HCT116 (cell line): ENCODE measurements around the gene ASB8. TPM values are rescaled to one million over a fixed set of nuclear protein-coding genes. Genes with fewer than 3 reads are reported as not detected.

Experiments
- ATAC-seq: fragments of 200-7000 bp; cut with Tn5 transposase; 2 replicates; pipeline ENCODE4 v1.9.1; 2020; ENCODE audit warnings: mild to moderate bottlenecking, moderate library complexity
- BruUV-seq: library from RNA; stranded (reverse); fragments of 400-500 nt; replicated peaks from 2 replicates; lab custom pipeline; 2021; lab: Mats Ljungman, UMichigan
- CTCF ChIA-PET: fragments of 300-600 bp; sonication (Branson Sonifier 250); formaldehyde crosslinking; loops from one replicate; lab custom pipeline; 2021; ENCODE audit warnings: antibody characterized with exemption; lab: Charles Lee
- POLR2A ChIA-PET: fragments of 300-600, 350-600 bp; sonication (Branson Sonifier 250); formaldehyde crosslinking; loops from one replicate; lab custom pipeline; 2021; ENCODE audit warnings: antibody characterized with exemption; lab: Charles Lee
- RAD21 ChIA-PET, 2 experiments: fragments of 300-600 bp; sonication (Branson Sonifier 250); formaldehyde crosslinking; loops; one replicate each; lab custom pipeline; 2023; ENCODE audit warnings: low total read pairs in 2 of 2; ENCODE audit not compliant: uncharacterized antibody in 2 of 2, unreplicated experiment in 2 of 2, low non-redundant PET in 1 of 2; lab: Charles Lee
- DNase-seq: peaks from one replicate; pipeline ENCODE4 v3.0.0-alpha.2; 2010; ENCODE audit warnings: low read depth, low spot score
- H2AFZ ChIP-seq: fragments of 200-600 bp; shearing (Covaris generic), sonication (generic); 2 replicates; pipeline ENCODE4 v1.6.1; 2017; ENCODE audit warnings: low read depth, mixed run types, mixed read lengths, antibody characterized with exemption, low read length; ENCODE audit not compliant: poor library complexity, severe bottlenecking
- H3K27ac ChIP-seq: 2 replicates; pipeline ENCODE4 v1.5.1; 2012; ENCODE audit warnings: low read depth, low read length
- H3K27me3 ChIP-seq: fragments of 200-600 bp; sonication (generic); 2 replicates; pipeline ENCODE4 v1.6.1; 2016; ENCODE audit warnings: mixed run types, low read length, mixed read lengths; ENCODE audit not compliant: insufficient read depth
- H3K36me3 ChIP-seq, 2 experiments: fragments of 200-500 bp in 1 of 2; fragments of 200-600 bp in 1 of 2; sonication (Bioruptor generic) in 1 of 2; sonication (generic) in 1 of 2; 2 replicates each; pipeline versions ENCODE4 v1.5.1 to v1.6.1; 2014 to 2016; ENCODE audit warnings: low read length in 2 of 2, inconsistent platforms in 1 of 2, mixed read lengths in 1 of 2, mixed run types in 1 of 2; ENCODE audit not compliant: insufficient read depth in 2 of 2, control insufficient read depth in 1 of 2
- H3K4me1 ChIP-seq, 2 experiments: fragments of 200-600 bp in 1 of 2; sonication (generic) in 1 of 2; 2 replicates each; pipeline versions ENCODE4 v1.5.1 to v1.6.1; 2012 to 2017; ENCODE audit warnings: low read length in 2 of 2, inconsistent platforms in 1 of 2, mild to moderate bottlenecking in 1 of 2, mixed read lengths in 1 of 2, mixed run types in 1 of 2, moderate library complexity in 1 of 2; ENCODE audit not compliant: insufficient read depth in 2 of 2, control insufficient read depth in 1 of 2
- H3K4me2 ChIP-seq: fragments of 200-600 bp; sonication (generic); 2 replicates; pipeline ENCODE4 v1.6.1; 2017; ENCODE audit warnings: mixed run types, low read length, mixed read lengths
- H3K4me3 ChIP-seq, 2 experiments: fragments of 200-600 bp in 1 of 2; sonication (generic) in 1 of 2; replicated peaks in 1 of 2; 2 replicates each; pipeline ENCODE4 v1.5.1; 2011 to 2016; ENCODE audit warnings: low read length in 2 of 2, control low read depth in 1 of 2, low read depth in 1 of 2, mild to moderate bottlenecking in 1 of 2, mixed read lengths in 1 of 2, mixed run types in 1 of 2
- H3K79me2 ChIP-seq: fragments of 200-600 bp; sonication (generic); 2 replicates; pipeline ENCODE4 v1.6.1; 2017; ENCODE audit warnings: mild to moderate bottlenecking, mixed run types, low read length, moderate library complexity, mixed read lengths; ENCODE audit not compliant: insufficient read depth
- H3K9ac ChIP-seq: fragments of 200-600 bp; sonication (generic); 2 replicates; pipeline ENCODE4 v1.6.1; 2016; ENCODE audit warnings: low read length, mixed read lengths
- H3K9me2 ChIP-seq: fragments of 200-600 bp; sonication (generic), shearing (Covaris generic); 2 replicates; pipeline ENCODE4 v1.6.1; 2017; ENCODE audit warnings: mixed run types, mild to moderate bottlenecking, moderate library complexity; ENCODE audit not compliant: insufficient read depth
- H3K9me3 ChIP-seq, 2 experiments: fragments of 200-500 bp in 1 of 2; fragments of 200-600 bp in 1 of 2; sonication (Bioruptor generic) in 1 of 2; sonication (generic) in 1 of 2; 2 replicates each; pipeline ENCODE4 v1.6.1; 2014 to 2017; ENCODE audit warnings: low read length in 2 of 2, mixed read lengths in 2 of 2, inconsistent platforms in 1 of 2, low read depth in 1 of 2, mild to moderate bottlenecking in 1 of 2, mixed run types in 1 of 2, moderate library complexity in 1 of 2; ENCODE audit not compliant: control insufficient read depth in 1 of 2, insufficient read depth in 1 of 2
- H4K20me1 ChIP-seq: fragments of 200-600 bp; sonication (generic), shearing (Covaris generic); 2 replicates; pipeline ENCODE4 v1.6.1; 2017; ENCODE audit warnings: mixed run types, mild to moderate bottlenecking, moderate library complexity; ENCODE audit not compliant: insufficient read depth
- CBX3 ChIP-seq: IDR thresholded peaks from 2 replicates; pipeline ENCODE4 v1.6.1; 2012; ENCODE audit warnings: low read depth
- CEBPB ChIP-seq: IDR thresholded peaks from 2 replicates; pipeline ENCODE4 v1.6.1; 2012; ENCODE audit warnings: low read depth
- CTCF ChIP-seq, 3 experiments: fragments of 200-600 bp in 1 of 3; sonication (generic) in 1 of 3; IDR thresholded peaks in 2 of 3; conservative IDR thresholded peaks in 1 of 3; 2 replicates each; pipeline ENCODE4 v1.5.1; 2012 to 2017; ENCODE audit warnings: low read depth in 2 of 3, low read length in 2 of 3, antibody characterized with exemption in 1 of 3, borderline replicate concordance in 1 of 3, control low read depth in 1 of 3, mild to moderate bottlenecking in 1 of 3, mixed read lengths in 1 of 3, mixed run types in 1 of 3, moderate library complexity in 1 of 3; ENCODE audit not compliant: insufficient read depth in 1 of 3
- EZH2 ChIP-seq: fragments of 200-600 bp; sonication (generic); IDR thresholded peaks from 2 replicates; pipeline ENCODE4 v1.6.1; 2017; ENCODE audit warnings: antibody characterized with exemption, mixed run types
- JUND ChIP-seq: IDR thresholded peaks from 2 replicates; pipeline ENCODE4 v1.6.1; 2012
- POLR2AphosphoS5 ChIP-seq: IDR thresholded peaks from 2 replicates; pipeline ENCODE4 v1.6.1; 2011; ENCODE audit warnings: mild to moderate bottlenecking, low read depth, low read length, moderate library complexity
- REST ChIP-seq: IDR thresholded peaks from 2 replicates; pipeline ENCODE4 v1.6.1; 2012; ENCODE audit warnings: low read depth
- TCF7L2 ChIP-seq: IDR thresholded peaks from 2 replicates; pipeline ENCODE4 v1.7.0; 2011; ENCODE audit warnings: borderline replicate concordance, inconsistent platforms; ENCODE audit not compliant: insufficient read depth, insufficient read length; ENCODE audit errors: extremely low read depth
- ZBTB33 ChIP-seq: IDR thresholded peaks from 2 replicates; pipeline ENCODE4 v1.6.1; 2011; ENCODE audit warnings: mild to moderate bottlenecking, low read length, moderate library complexity; ENCODE audit not compliant: insufficient replicate concordance; ENCODE audit errors: extremely low read depth
- intact Hi-C: fragments of 100-400 bp; cut with micrococcal nuclease; formaldehyde crosslinking; loops from 2 replicates; pipeline ENCODE4 v1.10.0; 2022
- total RNA-seq: library from RNA; stranded (reverse); gene quantifications from one replicate; pipeline ENCODE4 v1.2.1, GENCODE V29; 2021; ENCODE audit not compliant: unreplicated experiment

Gene ASB8
- total RNA-seq, 1 experiment from 2014 or later, result 14.0 TPM

- TF ChIP-seq ZBTB33 (no peak), CEBPB (no peak), JUND (no peak), POLR2AphosphoS5 (no peak), EZH2 (no peak), CBX3 (no peak), TCF7L2 (no peak), REST (no peak), CTCF (IDR thresholded peaks at IDR 0.05 in 2 of 3, conservative IDR thresholded peaks at IDR 0.05 in 1 of 3; ENCODE audit: borderline replicate concordance in 1 of 3, insufficient read depth in 1 of 3, low read depth in 2 of 3, low read length in 2 of 3) (no peak)
- Histone ChIP-seq H3K9me2 (no peaks in the 10 kb centered on the region), H3K9ac (no peak overlapping the region), H3K79me2 (no peaks in the 10 kb centered on the region), H3K27me3 (peaks cover 22% of the 10 kb centered on the region; the same call in 1 of the 2 replicates), H3K36me3 (no peaks in the 10 kb centered on the region), H3K27ac (no peak overlapping the region), H3K4me2 (no peak overlapping the region), H3K9me3 (no peaks in the 10 kb centered on the region), H4K20me1 (no peaks in the 10 kb centered on the region), H3K4me1 (peaks cover 7 to 8% of the 10 kb centered on the region in 2 experiments; a peak in 3 of 4 replicates), H2AFZ (no peak overlapping the region), H3K4me3 (no peak overlapping the region)
- ChIA-PET POLR2A (no interaction called here), RAD21 (no interaction called here), CTCF (interaction anchor here (1.1 to 1.6 kb wide), 3 partner anchors 12 to 21 kb away, joined by 3 to 4 read pairs (median 4); partner anchors contain the start of gene ASB8)
- no TSS peak for BruUV-seq
- DNase-seq (no peak), ATAC-seq (no peak)
- intact Hi-C loops, result no loop called here
These were observed 19.1 kb upstream of the ASB8 start for GRCh38 chr12:48176417-48176751.
